ENCODE measurements around the gene C3orf22. TPM values are rescaled to one million over a fixed set of nuclear protein-coding genes. Genes with fewer than 3 reads are reported as not detected.

Gene C3orf22
- total RNA-seq, 4 donors from 2014 or later: not detected

GRCh38 chr3:126555795-126556636, 2.7 kb downstream of the C3orf22 start:
- no peak for TF ChIP-seq CTCF (IDR thresholded peaks at IDR 0.05; ENCODE audit: low read depth)

- TF ChIP-seq CTCF (IDR thresholded peaks at IDR 0.05; ENCODE audit: low read depth): no peak
Measured at GRCh38 chr3:126554560-126555525, 3.9 kb downstream of the C3orf22 start.

GRCh38 chr3:126553284-126554084, 5.2 kb downstream of the C3orf22 start:
- no peak for TF ChIP-seq CTCF (IDR thresholded peaks at IDR 0.05; ENCODE audit: low read depth)

DNA sequence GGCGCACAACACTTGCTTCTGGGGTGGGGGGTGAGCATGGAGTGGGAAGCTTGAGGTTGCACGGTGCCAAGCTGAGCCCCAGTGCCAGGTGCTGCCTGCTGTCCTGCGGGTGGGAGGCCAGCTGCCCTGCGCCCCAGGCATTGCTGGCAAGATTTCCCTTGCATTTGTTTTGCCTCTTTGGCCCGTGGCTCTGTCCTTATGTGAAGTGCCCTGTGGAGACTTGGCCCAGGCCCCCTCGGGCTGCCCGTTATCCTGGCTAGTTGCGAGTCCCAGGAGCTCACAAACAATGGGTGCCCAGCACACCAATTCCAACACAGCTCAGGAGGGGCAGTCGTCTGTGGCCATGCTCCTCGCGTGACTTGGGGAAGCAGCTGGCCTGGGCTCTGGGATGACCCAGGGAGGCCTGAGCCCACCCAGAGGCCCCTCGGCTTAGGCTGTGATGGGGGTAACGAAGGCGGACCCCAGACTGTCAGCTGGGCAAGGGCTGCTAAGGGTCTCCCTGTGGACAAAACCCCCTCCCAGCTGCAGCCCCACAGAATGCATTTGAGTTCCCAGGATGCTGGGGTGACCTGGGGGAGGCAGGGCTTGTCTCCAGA, 5.9 kb downstream of the C3orf22 start:
- no peak for TF ChIP-seq CTCF (IDR thresholded peaks at IDR 0.05; ENCODE audit: low read depth)

- TF ChIP-seq CTCF (IDR thresholded peaks at IDR 0.05; ENCODE audit: low read depth): no peak
Measured at GRCh38 chr3:126551839-126552687, 6.7 kb downstream of the C3orf22 start.

DNA sequence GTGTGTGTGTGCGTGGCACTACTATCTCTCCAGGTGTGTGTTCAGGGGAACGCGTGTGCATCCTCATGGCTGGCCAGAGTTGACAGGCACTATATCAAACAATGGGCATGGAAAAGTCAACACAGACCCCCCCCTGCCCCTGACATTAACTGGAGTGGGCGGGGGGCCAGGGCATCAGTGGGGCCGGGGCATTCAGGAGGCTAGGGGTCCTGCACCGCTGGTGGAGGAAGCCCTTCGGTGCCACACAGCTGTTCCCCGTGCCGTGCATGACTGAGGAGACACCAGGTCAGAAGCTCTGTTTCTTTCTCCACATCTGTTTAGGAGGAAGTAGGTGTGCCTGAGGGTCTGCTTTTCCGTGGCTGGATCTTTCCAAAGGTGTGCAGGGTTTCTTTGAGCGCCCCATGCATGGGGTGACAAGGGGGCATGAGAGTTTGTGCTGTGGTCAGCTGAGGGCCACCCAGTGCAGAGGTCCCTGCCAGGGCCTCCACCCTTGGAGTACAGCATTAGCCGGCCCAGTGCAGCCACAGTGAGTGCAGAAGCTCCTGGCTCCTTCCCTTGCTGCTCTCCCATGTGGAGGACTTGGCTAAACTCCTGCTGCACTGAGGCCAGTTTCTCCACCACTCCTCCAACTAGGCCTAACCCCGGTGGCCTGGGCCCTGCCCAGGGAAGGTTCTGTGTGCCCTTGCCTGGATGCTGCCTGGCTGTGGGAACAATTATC, 7.5 kb downstream of the C3orf22 start:
- TF ChIP-seq CTCF (IDR thresholded peaks at IDR 0.05; ENCODE audit: low read depth): no peak
